Left lung (tissue), 10 donors: ENCODE data around the gene KIF3C. TPM values are rescaled to one million over a fixed set of nuclear protein-coding genes. Genes with fewer than 3 reads are reported as not detected.
A peak's percentile ranks its signal among the peaks of the same experiment; 100 is the strongest.

Experiments used
- ATAC-seq: fragments of 200-7000 bp; cut with Tn5 transposase; one replicate; pipeline ENCODE4 v1.9.1; 2020; ENCODE audit warnings: moderate library complexity
- DNase-seq, 4 donors: peaks; one replicate each; pipeline ENCODE4 v3.0.0-alpha.2; 2013 to 2020
- H3K27ac ChIP-seq, 2 donors: fragments of 200-600 bp; sonication (generic) in 1 of 2; one replicate each; pipeline versions ENCODE4 v1.5.0 to v1.8.0; 2020 to 2021
- H3K27me3 ChIP-seq, 2 donors: fragments of 200-600 bp; sonication (generic) in 1 of 2; one replicate each; pipeline versions ENCODE4 v1.5.0 to v1.8.0; 2020 to 2021
- H3K36me3 ChIP-seq, 2 donors: fragments of 200-600 bp; sonication (generic) in 1 of 2; one replicate each; pipeline versions ENCODE4 v1.5.0 to v1.8.0; 2020 to 2021
- H3K4me1 ChIP-seq, 2 donors: fragments of 200-600 bp; one replicate each; pipeline ENCODE4 v1.8.0; 2021
- H3K4me3 ChIP-seq, 2 donors: fragments of 200-600 bp; sonication (generic) in 1 of 2; one replicate each; pipeline versions ENCODE4 v1.5.0 to v1.8.0; 2020 to 2021; ENCODE audit warnings: mild to moderate bottlenecking in 1 of 2
- H3K9me3 ChIP-seq, 2 donors: fragments of 200-600 bp; sonication (generic) in 1 of 2; one replicate each; pipeline versions ENCODE4 v1.5.0 to v1.8.0; 2020 to 2021
- intact Hi-C, 2 donors: fragments of 100-400 bp; cut with DNase I; formaldehyde crosslinking; loops; one replicate each; pipeline versions ENCODE4 v1.11.2 to v1.14.2; 2022
- polyA plus RNA-seq, 6 donors: library from polyadenylated mRNA; unstranded; fragments of 120-200 nt; gene quantifications; one replicate each; pipeline ENCODE4 v1.2.1, GENCODE V29; 2013; ENCODE audit not compliant: insufficient read length in 6 of 6
- total RNA-seq, 2 donors: library from RNA; stranded (reverse); fragmentation: NEBNext Ultra II Directional; extraction: Animal tissue kit (Norgen Biotek cat#: 25700); gene quantifications; one replicate each; pipeline ENCODE4 v1.2.1, GENCODE V29; 2021
- TF ChIP-seq, protein P1 (sequence below), 2 donors: fragments of 200-600 bp; sonication (generic) in 1 of 2; IDR thresholded peaks; one replicate each; pipeline versions ENCODE4 v1.5.0 to v1.8.0; 2021; ENCODE audit warnings: antibody characterized with exemption in 2 of 2
- donor health status: DM: no; HTN: yes; CAD: no.
- donor health status: DM: no; HTN: no; CAD: no.

The KIF3C gene
- total and polyA plus RNA-seq, 8 donors: 5.4 to 23.1 (median 16.7) TPM

DNA sequence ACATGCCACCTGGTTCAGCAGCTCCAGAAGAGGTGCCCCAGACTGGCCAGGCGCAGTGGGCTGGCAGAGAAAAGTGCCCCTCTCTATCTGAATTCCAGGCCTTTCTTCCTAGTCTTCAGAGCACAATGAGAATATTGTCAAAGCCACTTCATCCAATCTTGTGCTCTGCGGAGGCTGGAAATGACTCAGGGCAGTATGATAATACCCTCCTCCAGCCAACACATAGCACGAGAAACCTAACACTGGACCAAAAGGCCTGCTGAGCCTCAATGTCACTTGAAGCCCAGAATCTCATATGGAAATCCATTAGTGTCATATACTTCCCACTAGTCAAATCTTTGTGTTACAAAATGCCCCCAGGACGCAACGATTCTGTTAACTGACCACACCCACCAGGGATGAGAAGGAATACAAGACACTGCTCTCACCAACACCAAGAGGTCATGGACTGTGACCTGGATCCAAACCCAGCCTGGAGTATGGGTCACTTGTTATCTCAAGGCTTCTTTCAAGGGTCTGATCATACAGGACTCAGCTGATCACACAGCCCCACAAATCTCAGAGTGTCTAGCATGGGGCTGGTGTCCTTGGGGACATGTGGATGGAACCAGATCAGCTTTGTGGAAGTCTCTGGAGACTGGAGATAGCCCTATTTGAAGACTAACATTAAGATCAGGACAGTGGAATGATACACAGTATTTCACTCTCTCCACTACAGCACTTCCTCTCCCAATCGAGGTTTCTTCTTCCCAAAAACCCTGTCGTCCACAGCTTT lies 10.1 kb downstream of the KIF3C start:
- Histone ChIP-seq H3K9me3 (no peaks in the 10 kb centered on the region), H3K4me3 (no peak overlapping the region), H3K27ac (no peak overlapping the region), H3K36me3 (no peaks in the 10 kb centered on the region), H3K4me1 (no peaks in the 10 kb centered on the region), H3K27me3 (no peaks in the 10 kb centered on the region)
- DNase-seq (no peak), ATAC-seq (no peak)
- TF ChIP-seq, protein P1, sequence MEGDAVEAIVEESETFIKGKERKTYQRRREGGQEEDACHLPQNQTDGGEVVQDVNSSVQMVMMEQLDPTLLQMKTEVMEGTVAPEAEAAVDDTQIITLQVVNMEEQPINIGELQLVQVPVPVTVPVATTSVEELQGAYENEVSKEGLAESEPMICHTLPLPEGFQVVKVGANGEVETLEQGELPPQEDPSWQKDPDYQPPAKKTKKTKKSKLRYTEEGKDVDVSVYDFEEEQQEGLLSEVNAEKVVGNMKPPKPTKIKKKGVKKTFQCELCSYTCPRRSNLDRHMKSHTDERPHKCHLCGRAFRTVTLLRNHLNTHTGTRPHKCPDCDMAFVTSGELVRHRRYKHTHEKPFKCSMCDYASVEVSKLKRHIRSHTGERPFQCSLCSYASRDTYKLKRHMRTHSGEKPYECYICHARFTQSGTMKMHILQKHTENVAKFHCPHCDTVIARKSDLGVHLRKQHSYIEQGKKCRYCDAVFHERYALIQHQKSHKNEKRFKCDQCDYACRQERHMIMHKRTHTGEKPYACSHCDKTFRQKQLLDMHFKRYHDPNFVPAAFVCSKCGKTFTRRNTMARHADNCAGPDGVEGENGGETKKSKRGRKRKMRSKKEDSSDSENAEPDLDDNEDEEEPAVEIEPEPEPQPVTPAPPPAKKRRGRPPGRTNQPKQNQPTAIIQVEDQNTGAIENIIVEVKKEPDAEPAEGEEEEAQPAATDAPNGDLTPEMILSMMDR (IDR thresholded peaks at IDR 0.05): no peak
- intact Hi-C loops: no loop called here

DNA sequence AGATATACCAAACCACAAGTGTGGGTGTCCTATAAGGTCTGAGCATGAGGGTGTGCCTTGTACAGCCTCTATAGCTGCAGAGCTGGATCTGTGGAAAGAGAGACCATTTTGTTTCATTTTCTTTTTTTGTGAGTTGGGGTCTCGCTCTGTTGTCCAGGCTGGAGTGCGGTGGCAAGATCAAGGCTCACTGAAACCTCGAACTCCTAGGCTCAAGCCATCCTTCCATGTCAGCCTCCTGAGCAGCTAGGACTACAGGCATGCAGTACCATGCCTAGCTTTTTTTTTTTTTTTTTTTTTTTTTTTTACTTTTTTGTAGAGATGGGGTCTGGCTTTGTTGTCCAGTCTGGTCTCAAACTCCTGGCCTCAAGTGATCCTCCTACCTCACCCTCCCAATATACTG lies 10.7 kb downstream of the KIF3C start:
- no peaks in the 10 kb centered on the region for H3K4me1 ChIP-seq
- ATAC-seq (no peak), DNase-seq (no peak)
- H3K27ac ChIP-seq: no peak overlapping the region
- H3K9me3 ChIP-seq: no peaks in the 10 kb centered on the region
- no peaks in the 10 kb centered on the region for H3K27me3 ChIP-seq
- TF ChIP-seq, protein P1 (IDR thresholded peaks at IDR 0.05): no peak
- intact Hi-C loops: no loop called here
- no peak overlapping the region for H3K4me3 ChIP-seq
- H3K36me3 ChIP-seq: no peaks in the 10 kb centered on the region

DNA sequence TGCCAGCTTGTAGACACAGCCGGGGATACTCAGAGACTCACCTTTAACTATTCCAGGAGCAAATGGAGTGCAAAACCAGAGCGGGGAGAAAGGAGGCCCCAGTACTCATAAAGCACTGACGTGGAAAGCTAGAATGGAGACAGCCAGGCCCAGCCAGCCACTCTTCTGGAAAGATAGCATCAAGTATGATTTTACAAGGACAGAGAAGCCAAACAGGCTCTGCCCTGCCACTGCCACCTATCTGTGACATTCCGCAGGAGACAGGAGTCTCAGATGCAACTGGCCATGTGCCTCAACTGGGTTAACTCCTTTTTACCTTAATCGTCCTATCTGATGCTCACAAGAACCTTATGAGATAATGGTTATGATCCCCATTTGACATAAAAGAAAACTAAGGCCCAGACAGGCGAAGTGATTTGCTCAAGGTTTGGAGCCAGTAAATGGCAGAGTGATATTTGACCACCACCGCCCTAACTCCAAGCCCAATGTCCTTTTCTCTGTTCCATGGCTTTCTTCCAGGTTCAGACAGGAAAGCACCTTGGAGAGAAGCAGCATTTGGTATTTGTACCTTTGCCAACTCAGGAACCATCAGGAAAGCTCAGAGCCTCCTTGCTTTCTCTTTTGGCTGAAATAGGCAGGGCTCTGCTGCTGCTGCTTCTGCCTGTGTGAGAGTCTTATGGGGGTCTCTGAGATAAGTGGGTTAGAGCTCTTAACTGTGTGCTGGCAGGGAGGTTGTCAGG lies 15.6 kb downstream of the KIF3C start:
- DNase-seq: no peak
- Histone ChIP-seq H3K36me3 (no peaks in the 10 kb centered on the region), H3K9me3 (no peaks in the 10 kb centered on the region), H3K27me3 (no peaks in the 10 kb centered on the region), H3K4me1 (peaks cover 0 to 7% of the 10 kb centered on the region in 2 donors), H3K27ac (no peak overlapping the region), H3K4me3 (no peak overlapping the region)
- TF ChIP-seq, protein P1 (IDR thresholded peaks at IDR 0.05): no peak
- intact Hi-C loops: no loop called here
- ATAC-seq: no peak

DNA sequence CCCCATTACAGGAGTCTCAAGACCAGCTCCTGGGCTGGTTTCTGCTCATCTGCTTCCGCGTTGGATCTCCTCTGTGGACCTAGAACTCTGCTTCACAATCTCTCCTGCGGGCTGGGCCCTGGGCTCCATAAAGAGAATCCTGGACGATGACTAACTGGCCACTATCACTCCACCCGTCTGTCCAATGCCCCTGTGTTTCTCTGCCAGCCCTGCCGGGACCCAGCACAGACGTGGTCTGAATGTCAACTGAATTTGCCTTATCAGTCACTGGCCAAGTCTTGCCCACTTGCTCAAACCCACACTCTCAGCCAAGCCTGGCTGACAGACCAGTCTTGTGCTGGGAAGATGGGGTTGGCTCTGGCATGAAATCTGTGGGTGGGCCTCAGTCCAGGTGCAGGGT lies 17.4 kb downstream of the KIF3C start:
- TF ChIP-seq, protein P1 (IDR thresholded peaks at IDR 0.05): no peak
- H3K27ac ChIP-seq: no peak overlapping the region
- no peaks in the 10 kb centered on the region for H3K27me3 ChIP-seq
- no peak overlapping the region for H3K4me3 ChIP-seq
- peaks cover 0 to 26% of the 10 kb centered on the region in 2 donors for H3K4me1 ChIP-seq
- intact Hi-C loops: no loop called here
- no peaks in the 10 kb centered on the region for H3K36me3 ChIP-seq
- H3K9me3 ChIP-seq: no peaks in the 10 kb centered on the region
- ATAC-seq: no peak
- DNase-seq: no peak

DNA sequence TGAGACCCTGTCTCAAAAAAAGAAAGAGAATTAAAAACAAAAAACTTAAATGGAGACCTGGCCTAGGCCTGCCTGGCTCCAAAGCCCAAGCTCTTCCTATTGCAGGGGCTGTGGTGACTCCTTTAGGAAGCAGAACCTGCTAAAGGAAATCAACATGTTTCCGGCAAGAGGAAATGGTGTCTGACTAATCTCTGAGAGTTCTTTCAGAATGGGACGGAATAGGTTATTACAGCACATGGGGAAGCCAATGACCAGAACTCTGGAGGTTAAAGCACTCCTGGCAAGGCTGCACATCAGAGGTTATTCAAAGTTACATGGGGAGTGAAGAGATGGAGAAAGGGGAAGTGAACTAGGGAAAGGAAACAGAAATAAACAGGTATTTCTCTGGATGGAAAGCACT lies 21.4 kb downstream of the KIF3C start:
- Histone ChIP-seq H3K4me3 (no peak overlapping the region), H3K27me3 (no peaks in the 10 kb centered on the region), H3K27ac (peak overlapping the region in 1 of 2 donors; percentile 71), H3K4me1 (peaks cover 0 to 28% of the 10 kb centered on the region in 2 donors), H3K9me3 (no peaks in the 10 kb centered on the region), H3K36me3 (no peaks in the 10 kb centered on the region)
- intact Hi-C loops: no loop called here
- DNase-seq (no peak), ATAC-seq (peak; percentile 57)
- TF ChIP-seq, protein P1 (IDR thresholded peaks at IDR 0.05): no peak
